ENCODE results near the gene ARHGEF3. TPM values are rescaled to one million over a fixed set of nuclear protein-coding genes. Genes with fewer than 3 reads are reported as not detected.

The ARHGEF3 gene
- total RNA-seq, 1 experiment from 2014 or later, result 7.9 TPM

GRCh38 chr3:56754741-56755417, 46.9 kb downstream of the ARHGEF3 start (continued):
- no peak for TF ChIP-seq AFF4 (CRISPR knock-in tag; IDR thresholded peaks at IDR 0.05; ENCODE audit: borderline replicate concordance)
- no peak for TF ChIP-seq FOXP4 (CRISPR knock-in tag; IDR thresholded peaks at IDR 0.05)
- no peak for TF ChIP-seq TCF7 (CRISPR knock-in tag; IDR thresholded peaks at IDR 0.05; ENCODE audit: low read depth)
- no peak for TF ChIP-seq AR (CRISPR knock-in tag; IDR thresholded peaks at IDR 0.05)
- TF ChIP-seq ZNF396 (CRISPR knock-in tag; IDR thresholded peaks at IDR 0.05; ENCODE audit: borderline replicate concordance), result no peak
- TF ChIP-seq ZNF532 (CRISPR knock-in tag; IDR thresholded peaks at IDR 0.05; ENCODE audit: borderline replicate concordance), result no peak
- no peak for TF ChIP-seq NR1H2 (CRISPR knock-in tag; IDR thresholded peaks at IDR 0.05)
- TF ChIP-seq ZNF263 (CRISPR knock-in tag; IDR thresholded peaks at IDR 0.05; ENCODE audit: low read depth), result no peak
- TF ChIP-seq GRHL2 (CRISPR knock-in tag; IDR thresholded peaks at IDR 0.05; ENCODE audit: insufficient replicate concordance, severe bottlenecking), result no peak

- Mint-ChIP-seq H3K9me3 (no peaks in the 10 kb centered on the region), H3K27ac (no peak overlapping the region), H3K4me1 (peaks cover 8% of the 10 kb centered on the region), H3K4me3 (no peak overlapping the region), H3K36me3 (no peaks in the 10 kb centered on the region), H3K27me3 (ENCODE audit: low read depth) (no peaks in the 10 kb centered on the region)
- ChIA-PET CTCF (interaction anchor here (1.1 kb wide), 1 partner anchor 51 kb away, joined by 3 read pairs; no protein-coding TSS in a partner anchor), POLR2A (no interaction called here)
- no peak for ATAC-seq
- DNase-seq (ENCODE audit: low spot score), result no peak
- TF ChIP-seq ERG (CRISPR knock-in tag; IDR thresholded peaks at IDR 0.05) (no peak), ELF4 (CRISPR knock-in tag; IDR thresholded peaks at IDR 0.05; ENCODE audit: low read depth) (no peak), CDX4 (CRISPR knock-in tag; IDR thresholded peaks at IDR 0.05; ENCODE audit: borderline replicate concordance) (no peak), PREB (CRISPR knock-in tag; IDR thresholded peaks at IDR 0.05; ENCODE audit: borderline replicate concordance) (no peak)
These were observed 48.4 kb downstream of the ARHGEF3 start for GRCh38 chr3:56753206-56753820.

Data from WTC11 (cell line).